ENCODE measurements around the gene NAALADL2. TPM values are rescaled to one million over a fixed set of nuclear protein-coding genes. Genes with fewer than 3 reads are reported as not detected.
"Not testable (repeated sequence)": the region's sequence is repeated elsewhere in the genome, so short reads cannot be mapped to it uniquely, and the experiment has no call there.

Gene NAALADL2
- total RNA-seq, 1 donor from 2014 or later = 5.9 TPM

- no peak overlapping the region for H3K4me3 ChIP-seq
- TF ChIP-seq CTCF (IDR thresholded peaks at IDR 0.05) = no peak
- intact Hi-C loops (cut with DNase I) = no loop called here
- no peaks in the 10 kb centered on the region for H3K9me3 ChIP-seq
- H3K27me3 ChIP-seq = no peaks in the 10 kb centered on the region
- no peaks in the 10 kb centered on the region for H3K4me1 ChIP-seq
- no peak overlapping the region for H3K27ac ChIP-seq
- DNase-seq (ENCODE audit: low spot score in 2 of 2) = no peak
- H3K36me3 ChIP-seq = no peaks in the 10 kb centered on the region
Observed at GRCh38 chr3:175612487-175613196, 753.5 kb downstream of the NAALADL2 start.

GRCh38 chr3:175614107-175614506, 755.0 kb downstream of the NAALADL2 start:
- H3K27me3 ChIP-seq; H3K4me3 ChIP-seq; H3K36me3 ChIP-seq; H3K9me3 ChIP-seq; H3K27ac ChIP-seq; H3K4me1 ChIP-seq; DNase-seq (ENCODE audit: low spot score in 2 of 2); intact Hi-C loops (cut with DNase I): not testable (repeated sequence)

GRCh38 chr3:175617247-175617646, 758.1 kb downstream of the NAALADL2 start:
- no peak for TF ChIP-seq CTCF (IDR thresholded peaks at IDR 0.05)
- Histone ChIP-seq H3K27ac (no peak overlapping the region), H3K36me3 (no peaks in the 10 kb centered on the region), H3K4me1 (no peaks in the 10 kb centered on the region), H3K9me3 (no peaks in the 10 kb centered on the region), H3K27me3 (no peaks in the 10 kb centered on the region), H3K4me3 (no peak overlapping the region)
- intact Hi-C loops (cut with DNase I) = no loop called here
- DNase-seq (ENCODE audit: low spot score in 2 of 2) = no peak

- DNase-seq (ENCODE audit: low spot score in 2 of 2) = no peak
- TF ChIP-seq CTCF (IDR thresholded peaks at IDR 0.05) = no peak
- H3K27me3 ChIP-seq = no peaks in the 10 kb centered on the region
- H3K4me1 ChIP-seq = no peaks in the 10 kb centered on the region
- H3K9me3 ChIP-seq = no peaks in the 10 kb centered on the region
- no peak overlapping the region for H3K27ac ChIP-seq
- intact Hi-C loops (cut with DNase I) = no loop called here
- no peaks in the 10 kb centered on the region for H3K36me3 ChIP-seq
- H3K4me3 ChIP-seq = no peak overlapping the region
Observed at GRCh38 chr3:175619369-175619768, 760.2 kb downstream of the NAALADL2 start.

GRCh38 chr3:175620093-175620492, 761.0 kb downstream of the NAALADL2 start:
- Histone ChIP-seq H3K27ac (no peak overlapping the region), H3K9me3 (no peaks in the 10 kb centered on the region), H3K27me3 (no peaks in the 10 kb centered on the region), H3K36me3 (no peaks in the 10 kb centered on the region), H3K4me1 (no peaks in the 10 kb centered on the region), H3K4me3 (no peak overlapping the region)
- no peak for TF ChIP-seq CTCF (IDR thresholded peaks at IDR 0.05)
- intact Hi-C loops (cut with DNase I) = no loop called here
- DNase-seq (ENCODE audit: low spot score in 2 of 2) = no peak

GRCh38 chr3:175620532-175620931, 761.4 kb downstream of the NAALADL2 start:
- no peaks in the 10 kb centered on the region for H3K36me3 ChIP-seq
- intact Hi-C loops (cut with DNase I) = no loop called here
- H3K4me1 ChIP-seq = no peaks in the 10 kb centered on the region
- DNase-seq (ENCODE audit: low spot score in 2 of 2) = no peak
- no peak overlapping the region for H3K27ac ChIP-seq
- no peaks in the 10 kb centered on the region for H3K27me3 ChIP-seq
- no peak overlapping the region for H3K4me3 ChIP-seq
- no peak for TF ChIP-seq CTCF (IDR thresholded peaks at IDR 0.05)
- no peaks in the 10 kb centered on the region for H3K9me3 ChIP-seq
